ENCODE results near the gene MOXD1.

DNA sequence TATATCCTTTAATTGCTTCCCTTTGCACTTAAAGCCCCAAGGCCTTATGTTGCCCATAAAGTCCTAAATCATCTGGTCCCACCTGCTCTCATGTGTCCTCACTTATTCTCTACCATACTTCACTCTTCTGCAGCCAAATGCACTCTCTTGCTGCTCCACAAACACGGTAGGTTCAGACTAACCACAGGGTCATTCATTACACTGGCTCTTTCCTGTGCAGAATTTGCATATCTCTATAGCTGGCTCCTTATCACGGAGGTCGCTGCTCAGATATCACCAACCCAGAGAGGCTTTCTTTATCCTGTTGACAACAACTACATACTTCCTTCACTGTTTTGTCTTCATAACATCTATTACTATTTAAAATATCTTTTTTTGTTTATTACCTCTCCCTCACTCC is 86.8 kb downstream of the MOXD1 start:
- TF ChIP-seq FOXM1 (IDR thresholded peaks at IDR 0.05; ENCODE audit: low read depth) (no peak), TEAD4 (IDR thresholded peaks at IDR 0.05; ENCODE audit: borderline replicate concordance, insufficient read depth) (no peak), SMC3 (IDR thresholded peaks at IDR 0.05; ENCODE audit: low read depth, low read length) (no peak), POLR2AphosphoS5 (IDR thresholded peaks at IDR 0.05; ENCODE audit: low read depth, low read length) (no peak), EP300 (IDR thresholded peaks at IDR 0.05; ENCODE audit: borderline replicate concordance in 1 of 2, low read depth in 1 of 2, low read length in 1 of 2) (no peak), TCF12 (IDR thresholded peaks at IDR 0.05) (no peak), MEF2A (IDR thresholded peaks at IDR 0.05; ENCODE audit: borderline replicate concordance, low read depth) (no peak), RFX5 (IDR thresholded peaks at IDR 0.05; ENCODE audit: low read length) (no peak), TAF1 (IDR thresholded peaks at IDR 0.05; ENCODE audit: borderline replicate concordance, low read depth, low read length) (no peak), CHD2 (IDR thresholded peaks at IDR 0.05; ENCODE audit: low read length, partially characterized antibody) (no peak), SIN3A (IDR thresholded peaks at IDR 0.05; ENCODE audit: borderline replicate concordance, low read depth, low read length) (no peak)
- TF ChIP-seq, protein P1, sequence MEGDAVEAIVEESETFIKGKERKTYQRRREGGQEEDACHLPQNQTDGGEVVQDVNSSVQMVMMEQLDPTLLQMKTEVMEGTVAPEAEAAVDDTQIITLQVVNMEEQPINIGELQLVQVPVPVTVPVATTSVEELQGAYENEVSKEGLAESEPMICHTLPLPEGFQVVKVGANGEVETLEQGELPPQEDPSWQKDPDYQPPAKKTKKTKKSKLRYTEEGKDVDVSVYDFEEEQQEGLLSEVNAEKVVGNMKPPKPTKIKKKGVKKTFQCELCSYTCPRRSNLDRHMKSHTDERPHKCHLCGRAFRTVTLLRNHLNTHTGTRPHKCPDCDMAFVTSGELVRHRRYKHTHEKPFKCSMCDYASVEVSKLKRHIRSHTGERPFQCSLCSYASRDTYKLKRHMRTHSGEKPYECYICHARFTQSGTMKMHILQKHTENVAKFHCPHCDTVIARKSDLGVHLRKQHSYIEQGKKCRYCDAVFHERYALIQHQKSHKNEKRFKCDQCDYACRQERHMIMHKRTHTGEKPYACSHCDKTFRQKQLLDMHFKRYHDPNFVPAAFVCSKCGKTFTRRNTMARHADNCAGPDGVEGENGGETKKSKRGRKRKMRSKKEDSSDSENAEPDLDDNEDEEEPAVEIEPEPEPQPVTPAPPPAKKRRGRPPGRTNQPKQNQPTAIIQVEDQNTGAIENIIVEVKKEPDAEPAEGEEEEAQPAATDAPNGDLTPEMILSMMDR (IDR thresholded peaks at IDR 0.05), result no peak
- TF ChIP-seq, protein P2, sequence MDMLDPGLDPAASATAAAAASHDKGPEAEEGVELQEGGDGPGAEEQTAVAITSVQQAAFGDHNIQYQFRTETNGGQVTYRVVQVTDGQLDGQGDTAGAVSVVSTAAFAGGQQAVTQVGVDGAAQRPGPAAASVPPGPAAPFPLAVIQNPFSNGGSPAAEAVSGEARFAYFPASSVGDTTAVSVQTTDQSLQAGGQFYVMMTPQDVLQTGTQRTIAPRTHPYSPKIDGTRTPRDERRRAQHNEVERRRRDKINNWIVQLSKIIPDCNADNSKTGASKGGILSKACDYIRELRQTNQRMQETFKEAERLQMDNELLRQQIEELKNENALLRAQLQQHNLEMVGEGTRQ (IDR thresholded peaks at IDR 0.05; ENCODE audit: borderline replicate concordance, low read depth, low read length), result no peak
- TF ChIP-seq, protein P3, sequence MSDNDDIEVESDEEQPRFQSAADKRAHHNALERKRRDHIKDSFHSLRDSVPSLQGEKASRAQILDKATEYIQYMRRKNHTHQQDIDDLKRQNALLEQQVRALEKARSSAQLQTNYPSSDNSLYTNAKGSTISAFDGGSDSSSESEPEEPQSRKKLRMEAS (IDR thresholded peaks at IDR 0.05; ENCODE audit: low read depth), result no peak

Data from SK-N-SH (cell line).